WTC11 (cell line): ENCODE measurements around the gene PKIB.

Experiments
- ATF2 ChIP-seq: sonication (generic); formaldehyde crosslinking; IDR thresholded peaks from 2 replicates; pipeline ENCODE4 v1.8.1; 2022; ENCODE audit warnings: low read depth, missing genetic modification reagents, borderline replicate concordance
- CBFB ChIP-seq: sonication (generic); formaldehyde crosslinking; IDR thresholded peaks from 2 replicates; pipeline ENCODE4 v1.8.1; 2022; ENCODE audit warnings: mild to moderate bottlenecking, low read depth, missing genetic modification reagents
- CREM ChIP-seq: sonication (generic); formaldehyde crosslinking; IDR thresholded peaks from 2 replicates; pipeline ENCODE4 v1.8.1; 2022; ENCODE audit warnings: mild to moderate bottlenecking, missing genetic modification reagents, moderate library complexity
- CTCF ChIP-seq: fragments of 200-600 bp; IDR thresholded peaks from 2 replicates; pipeline ENCODE4 v1.8.0; 2022; ENCODE audit warnings: antibody characterized with exemption
- MAX ChIP-seq: sonication (generic); formaldehyde crosslinking; IDR thresholded peaks from 2 replicates; pipeline ENCODE4 v1.8.0; 2022; ENCODE audit warnings: mild to moderate bottlenecking, missing genetic modification reagents
- SP1 ChIP-seq: sonication (generic); formaldehyde crosslinking; conservative IDR thresholded peaks from 2 replicates; pipeline ENCODE4 v1.8.1; 2022; ENCODE audit warnings: missing genetic modification reagents

GRCh38 chr6:122665929-122666328 is 55.7 kb downstream of the PKIB start:
- no peak for TF ChIP-seq ATF2
- TF ChIP-seq MAX = no peak
- TF ChIP-seq CREM = no peak
- no peak for TF ChIP-seq CBFB (CRISPR knock-in tag)
- TF ChIP-seq CTCF = no peak
- no peak for TF ChIP-seq SP1 (CRISPR knock-in tag)
